CD4-positive, alpha-beta memory T cell (primary cell): ENCODE measurements around the gene SYCE1. TPM values are rescaled to one million over a fixed set of nuclear protein-coding genes. Genes with fewer than 3 reads are reported as not detected.
"Not testable (repeated sequence)": the region's sequence is repeated elsewhere in the genome, so short reads cannot be mapped to it uniquely, and the experiment has no call there.

Experiments used
- CTCF ChIA-PET: fragments of 350-600 bp; sonication (Branson Sonifier 250); formaldehyde crosslinking; loops from one replicate; lab custom pipeline; 2021; ENCODE audit warnings: inconsistent platforms; ENCODE audit not compliant: partially characterized antibody; lab: Charles Lee
- POLR2A ChIA-PET: fragments of 350-600 bp; sonication (Branson Sonifier 250); formaldehyde crosslinking; loops from one replicate; lab custom pipeline; 2021; ENCODE audit not compliant: partially characterized antibody; lab: Charles Lee
- DNase-seq, 5 donors: peaks; one replicate each; pipeline versions ENCODE4 v3.0.0 to v3.0.0-alpha.2; 2020 to 2022; ENCODE audit warnings: mixed read lengths in 1 of 5
- H3K27ac ChIP-seq: one replicate; pipeline ENCODE4 v1.7.0; 2013; ENCODE audit warnings: low read depth, low read length
- H3K27me3 ChIP-seq: 2 replicates; pipeline ENCODE4 v1.7.0; 2013; ENCODE audit warnings: mild to moderate bottlenecking, low read length, moderate library complexity; ENCODE audit not compliant: insufficient read depth
- H3K36me3 ChIP-seq: 2 replicates; pipeline ENCODE4 v1.7.0; 2013; ENCODE audit warnings: mild to moderate bottlenecking, low read length, moderate library complexity; ENCODE audit not compliant: insufficient read depth
- H3K4me1 ChIP-seq: 2 replicates; pipeline ENCODE4 v1.7.0; 2013; ENCODE audit warnings: mild to moderate bottlenecking, low read length, moderate library complexity; ENCODE audit not compliant: insufficient read depth
- H3K4me3 ChIP-seq, 2 donors: one replicate each; pipeline ENCODE4 v1.7.0; 2013; ENCODE audit warnings: low read length in 2 of 2, mild to moderate bottlenecking in 1 of 2
- H3K9me3 ChIP-seq, 2 donors: one replicate each; pipeline ENCODE4 v1.7.0; 2013; ENCODE audit warnings: low read length in 2 of 2, control low read depth in 1 of 2; ENCODE audit not compliant: control insufficient read depth in 1 of 2
- H3K27ac Mint-ChIP-seq, 7 donors: one replicate each; pipeline ENCODE4 v1.8.0; 2020 to 2021; ENCODE audit warnings: mixed read lengths in 7 of 7, mild to moderate bottlenecking in 6 of 7, inconsistent platforms in 3 of 7, moderate library complexity in 3 of 7
- H3K27me3 Mint-ChIP-seq, 2 donors: one replicate each; pipeline ENCODE4 v1.8.0; 2020 to 2021; ENCODE audit warnings: mixed read lengths in 2 of 2
- H3K36me3 Mint-ChIP-seq, 2 donors: one replicate each; pipeline ENCODE4 v1.8.0; 2020 to 2021; ENCODE audit warnings: mixed read lengths in 2 of 2, inconsistent platforms in 1 of 2, mild to moderate bottlenecking in 1 of 2
- H3K4me1 Mint-ChIP-seq, 4 donors: one replicate each; pipeline ENCODE4 v1.8.0; 2020 to 2021; ENCODE audit warnings: mixed read lengths in 4 of 4, mild to moderate bottlenecking in 1 of 4
- H3K4me3 Mint-ChIP-seq, 8 donors: one replicate each; pipeline ENCODE4 v1.8.0; 2020 to 2021; ENCODE audit warnings: mixed read lengths in 8 of 8, mild to moderate bottlenecking in 7 of 8, moderate library complexity in 6 of 8, inconsistent platforms in 3 of 8
- H3K9me3 Mint-ChIP-seq, 8 donors: one replicate each; pipeline ENCODE4 v1.8.0; 2020 to 2021; ENCODE audit warnings: mixed read lengths in 8 of 8, mild to moderate bottlenecking in 5 of 8, inconsistent platforms in 3 of 8, moderate library complexity in 1 of 8
- intact Hi-C: fragments of 100-400 bp; cut with micrococcal nuclease; formaldehyde crosslinking; loops from one replicate; pipeline ENCODE4 v1.15.1; 2023
- polyA plus RNA-seq, 2 donors: library from polyadenylated mRNA; unstranded; fragments of 300-500 nt; fragmentation: Illumina TruSeq; gene quantifications; one replicate each; pipeline ENCODE4 v1.2.3, GENCODE V29; 2021
- total RNA-seq, 2 experiments: library from RNA; stranded (reverse); gene quantifications; one replicate each; pipeline ENCODE4 v1.2.3, GENCODE V29; 2021

SYCE1 gene
- total and polyA plus RNA-seq, 4 experiments from 2014 or later, result 0.14 to 0.91 (median 0.49) TPM

DNA sequence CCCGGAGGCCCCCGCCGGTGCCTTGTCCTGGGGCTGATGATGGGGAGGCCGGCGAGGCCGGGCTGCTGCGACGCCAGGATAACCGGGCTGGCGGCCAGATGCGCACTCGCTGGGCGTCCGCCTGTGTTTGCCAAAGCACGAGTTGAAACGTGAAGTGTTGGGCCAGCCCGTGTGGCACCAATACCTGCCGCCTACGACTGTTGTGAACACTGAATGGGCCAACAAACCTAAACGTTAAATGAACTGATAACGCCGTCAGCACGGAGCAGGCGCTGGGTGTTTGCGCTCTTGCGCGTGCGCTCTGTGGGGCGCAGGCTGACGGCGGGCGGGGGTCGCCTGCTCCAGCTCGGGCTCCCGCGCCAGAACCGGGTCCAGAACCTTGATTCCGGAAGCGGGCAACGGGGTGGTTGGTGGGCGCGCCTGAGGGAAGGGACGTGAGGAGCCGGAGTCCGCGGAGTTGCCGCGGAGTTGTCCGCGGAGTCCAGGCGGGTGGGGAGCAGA lies 37.6 kb downstream of the SYCE1 start:
- Histone ChIP-seq H3K27me3 (peaks cover 17% of the 10 kb centered on the region), H3K36me3 (no peaks in the 10 kb centered on the region), H3K4me1 (peaks cover 24% of the 10 kb centered on the region), H3K4me3 (no peak overlapping the region), H3K27ac (no peak overlapping the region), H3K9me3 (no peaks in the 10 kb centered on the region)
- ChIA-PET CTCF (no interaction called here), POLR2A (no interaction called here)
- intact Hi-C loops, result no loop called here
- Mint-ChIP-seq H3K9me3 (peaks cover 0 to 19% (median 10%) of the 10 kb centered on the region in 8 donors), H3K4me3 (peak overlapping the region in 1 of 8 donors; percentile 77), H3K4me1 (peaks cover 16 to 43% (median 24%) of the 10 kb centered on the region in 4 donors), H3K36me3 (peaks cover 1 to 4% of the 10 kb centered on the region in 2 donors), H3K27ac (no peak overlapping the region), H3K27me3 (peaks cover 24 to 30% of the 10 kb centered on the region in 2 donors)
- no peak for DNase-seq

- H3K27ac ChIP-seq, result no peak within 1 kb of the TSS
- no peaks in the 10 kb centered on the region for H3K9me3 ChIP-seq
- Mint-ChIP-seq H3K4me3 (peak within 1 kb of the TSS in 5 of 8 donors; percentile 34 to 88 (median 52)), H3K9me3 (peaks cover 0 to 24% (median 14%) of the 10 kb centered on the region in 8 donors), H3K27me3 (peaks cover 23 to 28% of the 10 kb centered on the region in 2 donors), H3K4me1 (peaks cover 16 to 43% (median 24%) of the 10 kb centered on the region in 4 donors), H3K27ac (no peak within 1 kb of the TSS), H3K36me3 (peaks cover 1 to 4% of the 10 kb centered on the region in 2 donors)
- no peak for DNase-seq
- ChIA-PET CTCF (no interaction called here), POLR2A (no interaction called here)
- H3K4me3 ChIP-seq, result no peak within 1 kb of the TSS
- intact Hi-C loops, result no loop called here
- peaks cover 17% of the 10 kb centered on the region for H3K27me3 ChIP-seq
- H3K4me1 ChIP-seq, result peaks cover 24% of the 10 kb centered on the region
- H3K36me3 ChIP-seq, result no peaks in the 10 kb centered on the region
These were observed 38.3 kb downstream of the SYCE1 start, which contains the start of gene CYP2E1 for GRCh38 chr10:133526957-133527588. Gene CYP2E1, plus strand, starts transcription at chr10:133527363. Its CDS starts 33 bp downstream, at chr10:133527396.

DNA sequence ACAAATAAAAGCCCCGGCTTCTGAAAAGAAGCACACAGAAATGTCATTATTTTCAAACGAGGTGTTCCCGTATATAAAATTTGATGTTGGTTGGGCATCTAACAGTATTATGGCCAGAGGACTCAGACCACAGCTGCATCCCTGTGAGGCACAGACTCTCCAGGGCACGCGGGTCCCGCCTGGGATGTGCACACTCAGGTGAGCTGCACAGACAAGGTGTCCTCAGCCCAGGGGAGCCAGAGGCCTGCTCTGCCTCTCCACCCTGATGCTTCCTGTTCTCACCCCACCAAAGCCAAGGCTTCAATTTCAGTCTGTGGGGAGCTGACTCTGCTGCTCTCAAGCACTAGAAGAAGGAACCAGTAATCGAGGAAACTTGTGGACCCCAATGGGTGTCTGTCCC lies 39.9 kb downstream of the SYCE1 start:
- CTCF ChIA-PET, result no interaction called here
- peaks cover 25% of the 10 kb centered on the region for H3K4me1 ChIP-seq
- H3K27ac Mint-ChIP-seq, result no peak overlapping the region
- peaks cover 0 to 24% (median 14%) of the 10 kb centered on the region in 8 donors for H3K9me3 Mint-ChIP-seq
- peaks cover 13 to 18% of the 10 kb centered on the region in 2 donors for H3K27me3 Mint-ChIP-seq
- peaks cover 1 to 4% of the 10 kb centered on the region in 2 donors for H3K36me3 Mint-ChIP-seq
- H3K36me3 ChIP-seq, result no peaks in the 10 kb centered on the region
- DNase-seq, result no peak
- POLR2A ChIA-PET, result no interaction called here
- no peak overlapping the region for H3K4me3 Mint-ChIP-seq
- no peaks in the 10 kb centered on the region for H3K9me3 ChIP-seq
- intact Hi-C loops, result no loop called here
- peaks cover 17 to 40% (median 26%) of the 10 kb centered on the region in 4 donors for H3K4me1 Mint-ChIP-seq
- H3K27me3 ChIP-seq, result peaks cover 10% of the 10 kb centered on the region
- no peak overlapping the region for H3K27ac ChIP-seq
- H3K4me3 ChIP-seq, result no peak overlapping the region

DNA sequence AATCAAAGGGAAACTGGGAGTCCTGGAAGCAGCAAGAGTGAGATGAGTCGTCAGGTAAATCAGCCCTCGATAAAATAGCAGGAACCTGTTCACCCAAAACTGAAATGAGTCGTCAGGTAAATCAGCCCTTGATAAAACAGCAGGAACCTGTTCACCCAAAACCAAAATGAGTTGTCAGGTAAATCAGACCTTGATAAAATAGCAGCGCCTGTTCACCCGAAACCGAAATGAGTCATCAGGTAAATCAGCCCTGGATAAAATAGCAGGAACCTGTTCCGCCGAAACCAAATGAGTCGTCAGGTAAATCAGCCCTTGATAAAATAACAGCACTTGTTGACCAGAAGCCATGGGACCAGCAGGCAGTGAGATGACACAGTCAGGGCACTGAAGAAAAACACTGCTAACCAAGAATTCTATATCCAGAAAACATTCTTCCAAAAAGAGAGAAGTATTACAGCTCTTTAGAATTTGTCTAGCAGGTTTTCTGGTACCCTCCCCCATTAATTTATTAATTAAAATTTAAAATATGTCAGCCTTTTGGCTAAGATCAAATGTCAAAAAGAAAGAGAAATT lies 41.7 kb downstream of the SYCE1 start:
- Mint-ChIP-seq H3K27me3 (peaks cover 1 to 5% of the 10 kb centered on the region in 2 donors), H3K27ac (no peak overlapping the region), H3K4me3 (no peak overlapping the region), H3K4me1 (peaks cover 9 to 35% (median 19%) of the 10 kb centered on the region in 4 donors), H3K9me3 (peaks cover 0 to 24% (median 14%) of the 10 kb centered on the region in 8 donors), H3K36me3 (peaks cover 1 to 4% of the 10 kb centered on the region in 2 donors)
- peaks cover 5% of the 10 kb centered on the region for H3K27me3 ChIP-seq
- no peak for DNase-seq
- H3K36me3 ChIP-seq, result no peaks in the 10 kb centered on the region
- intact Hi-C loops, result no loop called here
- ChIA-PET POLR2A (no interaction called here), CTCF (interaction anchor here (0.9 to 1.2 kb wide), 2 partner anchors 86 to 194 kb away, joined by 3 to 6 read pairs; no protein-coding TSS in a partner anchor)
- peaks cover 16% of the 10 kb centered on the region for H3K4me1 ChIP-seq
- no peak overlapping the region for H3K4me3 ChIP-seq
- H3K9me3 ChIP-seq, result no peaks in the 10 kb centered on the region
- H3K27ac ChIP-seq, result no peak overlapping the region

DNA sequence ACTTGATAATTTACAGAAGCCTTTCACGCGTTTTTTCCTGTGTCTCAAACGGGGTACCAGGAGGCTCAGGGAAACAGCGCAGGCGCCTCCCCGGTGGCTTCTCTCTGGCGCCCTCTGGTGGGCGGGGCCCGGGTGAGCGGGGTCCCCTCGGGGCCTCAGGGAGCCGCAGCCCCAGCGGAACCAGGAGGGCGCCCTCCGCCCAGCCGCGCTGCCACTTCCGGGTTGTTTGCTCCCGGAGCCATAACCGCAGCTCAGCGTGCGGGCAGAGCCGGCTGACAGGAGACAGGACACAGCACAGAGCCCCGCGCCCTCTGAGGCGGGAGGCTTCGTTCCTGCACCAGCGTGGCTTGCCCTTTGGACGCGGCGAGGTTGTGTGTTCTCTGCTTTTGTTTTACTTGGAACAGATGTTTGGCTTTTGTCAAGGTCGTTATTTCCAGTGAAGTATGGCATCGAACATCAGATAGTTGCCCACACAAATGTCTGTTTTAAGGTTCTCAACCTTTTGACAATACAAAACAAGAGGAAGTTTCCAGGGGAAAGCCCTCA lies 45.1 kb downstream of the SYCE1 start:
- Mint-ChIP-seq H3K27me3 (peaks cover 0 to 1% of the 10 kb centered on the region in 2 donors), H3K4me1 (peaks cover 5 to 20% (median 14%) of the 10 kb centered on the region in 4 donors), H3K4me3 (peak overlapping the region; percentile 60 to 79 (median 67)), H3K36me3 (peaks cover 1 to 4% of the 10 kb centered on the region in 2 donors), H3K9me3 (peaks cover 2 to 24% (median 14%) of the 10 kb centered on the region in 8 donors), H3K27ac (peak overlapping the region; percentile 29 to 69 (median 46))
- no peaks in the 10 kb centered on the region for H3K27me3 ChIP-seq
- DNase-seq, result peak; percentile 82 to 88 (median 83)
- peaks cover 13% of the 10 kb centered on the region for H3K4me1 ChIP-seq
- H3K36me3 ChIP-seq, result no peaks in the 10 kb centered on the region
- intact Hi-C loops, result loop anchor here (1.0 to 2.0 kb wide), 2 partner anchors 81 to 191 kb away; no protein-coding TSS in a partner anchor
- ChIA-PET CTCF (interaction anchor here (1.0 to 3.5 kb wide), 9 partner anchors 10 to 196 kb away, joined by 3 to 10 read pairs (median 7); no protein-coding TSS in a partner anchor), POLR2A (interaction anchor here (1.0 to 1.2 kb wide), 4 partner anchors 10 to 190 kb away, joined by 3 to 7 read pairs (median 3); no protein-coding TSS in a partner anchor)
- H3K27ac ChIP-seq, result no peak overlapping the region
- peak overlapping the region in 1 of 2 donors; percentile 36 for H3K4me3 ChIP-seq
- no peaks in the 10 kb centered on the region for H3K9me3 ChIP-seq

- H3K9me3 ChIP-seq, H3K4me3 Mint-ChIP-seq, H3K36me3 Mint-ChIP-seq, DNase-seq, H3K4me3 ChIP-seq, H3K27ac ChIP-seq, POLR2A ChIA-PET, H3K36me3 ChIP-seq, intact Hi-C loops, H3K27me3 ChIP-seq, H3K27ac Mint-ChIP-seq, H3K27me3 Mint-ChIP-seq: not testable (repeated sequence)
- Mint-ChIP-seq H3K9me3 (peaks cover 2 to 13% (median 10%) of the 10 kb centered on the region in 8 donors), H3K4me1 (peaks cover 5 to 20% (median 14%) of the 10 kb centered on the region in 4 donors)
- CTCF ChIA-PET, result interaction anchor here (1.0 to 3.5 kb wide), 3 partner anchors 10 to 189 kb away, joined by 9 to 10 read pairs (median 10); no protein-coding TSS in a partner anchor
- H3K4me1 ChIP-seq, result peaks cover 13% of the 10 kb centered on the region
These were observed 46.9 kb downstream of the SYCE1 start for GRCh38 chr10:133518517-133518916.
